HepG2 (cell line): ENCODE data around the gene RAMAC. TPM values are rescaled to one million over a fixed set of nuclear protein-coding genes. Genes with fewer than 3 reads are reported as not detected.

Source experiments
- DMTF1 ChIP-seq: sonication (generic); formaldehyde crosslinking; IDR thresholded peaks from 2 replicates; pipeline ENCODE4 v1.4.0; 2020; ENCODE audit warnings: mild to moderate bottlenecking, missing genetic modification reagents
- EZH2 ChIP-seq: conservative IDR thresholded peaks from 2 replicates; pipeline ENCODE4 v1.6.1; 2012; ENCODE audit warnings: mild to moderate bottlenecking, low read depth, low read length, moderate library complexity
- JARID2 ChIP-seq: sonication (generic); formaldehyde crosslinking; IDR thresholded peaks from 2 replicates; pipeline ENCODE4 v1.8.1; 2023; ENCODE audit warnings: missing genetic modification reagents, inconsistent platforms; ENCODE audit not compliant: insufficient replicate concordance
- MLXIP ChIP-seq: sonication (generic); formaldehyde crosslinking; IDR thresholded peaks from 2 replicates; pipeline ENCODE4 v1.9.0; 2021; ENCODE audit warnings: missing genetic modification reagents, borderline replicate concordance
- NCOA2 ChIP-seq: sonication (generic); formaldehyde crosslinking; IDR thresholded peaks from 2 replicates; pipeline ENCODE4 v1.8.0; 2022; ENCODE audit warnings: inconsistent platforms
- NRL ChIP-seq: sonication (generic); formaldehyde crosslinking; IDR thresholded peaks from 2 replicates; pipeline ENCODE4 v1.5.0; 2020; ENCODE audit warnings: missing genetic modification reagents, mild to moderate bottlenecking, moderate library complexity, borderline replicate concordance
- POLR2G ChIP-seq: fragments of 200-400 bp; formaldehyde crosslinking; IDR thresholded peaks from 2 replicates; pipeline ENCODE4 v1.6.1; 2018; ENCODE audit warnings: mild to moderate bottlenecking, low read depth, low read length, moderate library complexity
- PRDM4 ChIP-seq: sonication (generic); formaldehyde crosslinking; IDR thresholded peaks from 2 replicates; pipeline ENCODE4 v1.9.0; 2021; ENCODE audit warnings: missing genetic modification reagents, borderline replicate concordance
- PTBP1 ChIP-seq: fragments of 200-400 bp; formaldehyde crosslinking; IDR thresholded peaks from 2 replicates; pipeline ENCODE4 v1.6.1; 2018; ENCODE audit warnings: low read length, low read depth; ENCODE audit not compliant: poor library complexity, severe bottlenecking
- RAD21 ChIP-seq: fragments of 450-650 bp; formaldehyde crosslinking; IDR thresholded peaks from 2 replicates; pipeline ENCODE4 v1.5.0; 2020; ENCODE audit warnings: mild to moderate bottlenecking
- TEAD3 ChIP-seq: optimal IDR thresholded peaks from 2 replicates; pipeline ENCODE3; 2016; ENCODE audit warnings: borderline replicate concordance
- TGIF2 ChIP-seq: IDR thresholded peaks from 2 replicates; pipeline ENCODE4 v1.6.1; 2016; ENCODE audit warnings: control low read depth, missing compliant biosample characterization
- ZBTB7A ChIP-seq: sonication (generic); formaldehyde crosslinking; IDR thresholded peaks from 2 replicates; pipeline ENCODE4 v1.8.0; 2022; ENCODE audit warnings: mild to moderate bottlenecking, missing genetic modification reagents
- ZNF3 ChIP-seq: IDR thresholded peaks from 2 replicates; pipeline ENCODE4 v1.7.0; 2017; ENCODE audit warnings: inconsistent platforms
- ZNF326 ChIP-seq: sonication (generic); formaldehyde crosslinking; IDR thresholded peaks from 2 replicates; pipeline ENCODE4 v1.4.0; 2020; ENCODE audit warnings: missing genetic modification reagents, borderline replicate concordance
- ZNF704 ChIP-seq: sonication (generic); formaldehyde crosslinking; IDR thresholded peaks from 2 replicates; pipeline ENCODE4 v1.8.1; 2023; ENCODE audit warnings: mild to moderate bottlenecking, inconsistent platforms, moderate library complexity, missing genetic modification reagents, borderline replicate concordance
- ZNF777 ChIP-seq: sonication (generic); formaldehyde crosslinking; IDR thresholded peaks from 2 replicates; pipeline ENCODE4 v1.4.0; 2020; ENCODE audit warnings: missing genetic modification reagents
- polyA plus RNA-seq, 8 experiments: library from polyadenylated mRNA; depleted of rRNA in 3 of 8; stranded (reverse) in 7 of 8; unstranded in 1 of 8; fragments of >200 nt; fragmentation: Illumina TruSeq in 4 of 8; extraction: Trizol in 4 of 8; gene quantifications; 2 replicates each; pipeline versions ENCODE4 v1.2.1 to v1.2.3, GENCODE V29; 2011 to 2016; ENCODE audit warnings: low read depth in 4 of 8, missing spikeins in 1 of 8, mixed read lengths in 1 of 8; ENCODE audit not compliant: insufficient read depth in 1 of 8
- total RNA-seq, 5 experiments: library from RNA; depleted of rRNA; stranded (reverse); fragments of >200 nt; fragmentation: Illumina TruSeq; extraction: Trizol; gene quantifications; 2 replicates each; pipeline ENCODE4 v1.2.3, GENCODE V29; 2016; ENCODE audit warnings: low read depth in 1 of 5

Gene RAMAC
- total and polyA plus RNA-seq, 2 of the 13 experiments (the other 11 are each of a cell fraction or from before 2014, with no cell fraction given): 22.2 to 45.9 TPM

GRCh38 chr15:82985688-82986441, at the start of gene RAMAC (continued):
- TF ChIP-seq ZNF3 (CRISPR knock-in tag): no peak
- TF ChIP-seq ZNF704 (CRISPR knock-in tag): peak; percentile 75; the same call in 1 of the 2 replicates
- TF ChIP-seq DMTF1: no peak
- TF ChIP-seq ZBTB7A (CRISPR knock-in tag): peak; percentile 91
- TF ChIP-seq POLR2G: peak; percentile 90
- no peak for TF ChIP-seq PRDM4 (CRISPR knock-in tag)
- TF ChIP-seq ZNF326 (CRISPR knock-in tag): no peak
- TF ChIP-seq EZH2: no peak
- no peak for TF ChIP-seq JARID2
- peak; percentile 93 for TF ChIP-seq NRL (CRISPR knock-in tag)
- peak; percentile 11 for TF ChIP-seq TEAD3 (CRISPR knock-in tag)
- TF ChIP-seq NCOA2 (CRISPR knock-in tag): peak; percentile 66; the same call in 1 of the 2 replicates
- TF ChIP-seq ZNF777 (CRISPR knock-in tag): peak; percentile 77
- TF ChIP-seq MLXIP: peak; percentile 66; the same call in 1 of the 2 replicates
- peak; percentile 85 for TF ChIP-seq TGIF2 (CRISPR knock-in tag)
- TF ChIP-seq PTBP1: no peak
- no peak for TF ChIP-seq RAD21 (CRISPR knock-in tag)
